ENCODE data around the gene FAM53B.

GRCh38 chr10:124704428-124705380 is 39.5 kb downstream of the FAM53B start:
- TF ChIP-seq ZNF558 (tag by site-specific recombination; IDR thresholded peaks at IDR 0.05) (no peak), ZNF548 (tag by site-specific recombination; IDR thresholded peaks at IDR 0.05) (no peak), PATZ1 (tag by site-specific recombination; IDR thresholded peaks at IDR 0.05) (no peak), TCF7L2 (IDR thresholded peaks at IDR 0.05; ENCODE audit: borderline replicate concordance, low read depth, low read length) (no peak), ZNF133 (tag by site-specific recombination; IDR thresholded peaks at IDR 0.05) (no peak), ZNF555 (tag by site-specific recombination; conservative IDR thresholded peaks at IDR 0.05) (no peak), SP2 (tag by site-specific recombination; IDR thresholded peaks at IDR 0.05) (no peak), GLI2 (tag by site-specific recombination; IDR thresholded peaks at IDR 0.05; ENCODE audit: borderline replicate concordance, low read depth) (no peak)
- TF ChIP-seq, protein P1, sequence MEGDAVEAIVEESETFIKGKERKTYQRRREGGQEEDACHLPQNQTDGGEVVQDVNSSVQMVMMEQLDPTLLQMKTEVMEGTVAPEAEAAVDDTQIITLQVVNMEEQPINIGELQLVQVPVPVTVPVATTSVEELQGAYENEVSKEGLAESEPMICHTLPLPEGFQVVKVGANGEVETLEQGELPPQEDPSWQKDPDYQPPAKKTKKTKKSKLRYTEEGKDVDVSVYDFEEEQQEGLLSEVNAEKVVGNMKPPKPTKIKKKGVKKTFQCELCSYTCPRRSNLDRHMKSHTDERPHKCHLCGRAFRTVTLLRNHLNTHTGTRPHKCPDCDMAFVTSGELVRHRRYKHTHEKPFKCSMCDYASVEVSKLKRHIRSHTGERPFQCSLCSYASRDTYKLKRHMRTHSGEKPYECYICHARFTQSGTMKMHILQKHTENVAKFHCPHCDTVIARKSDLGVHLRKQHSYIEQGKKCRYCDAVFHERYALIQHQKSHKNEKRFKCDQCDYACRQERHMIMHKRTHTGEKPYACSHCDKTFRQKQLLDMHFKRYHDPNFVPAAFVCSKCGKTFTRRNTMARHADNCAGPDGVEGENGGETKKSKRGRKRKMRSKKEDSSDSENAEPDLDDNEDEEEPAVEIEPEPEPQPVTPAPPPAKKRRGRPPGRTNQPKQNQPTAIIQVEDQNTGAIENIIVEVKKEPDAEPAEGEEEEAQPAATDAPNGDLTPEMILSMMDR (tag by site-specific recombination; IDR thresholded peaks at IDR 0.05): no peak
